ENCODE measurements around the gene ANKH.

The ANKH gene

GRCh38 chr5:14701556-14701955, 170.0 kb downstream of the ANKH start:
- Histone ChIP-seq H3K18ac (ENCODE audit: low read length) (no peak overlapping the region), H4K8ac (ENCODE audit: low read depth, low read length) (no peak overlapping the region), H3K9ac (ENCODE audit: low read length) (no peak overlapping the region), H3K23ac (ENCODE audit: low read length) (no peak overlapping the region), H3K4me2 (ENCODE audit: low read length) (no peak overlapping the region), H4K91ac (ENCODE audit: low read depth, low read length) (no peak overlapping the region), H2BK120ac (ENCODE audit: insufficient read depth, low read length, poor library complexity) (no peak overlapping the region), H3K4me1 (ENCODE audit: control insufficient read depth in 1 of 2, insufficient read depth in 2 of 2, low read length in 2 of 2) (no peaks in the 10 kb centered on the region), H4K12ac (ENCODE audit: low read depth, low read length) (no peak overlapping the region), H2AK5ac (ENCODE audit: low read length) (no peak overlapping the region), H2AFZ (ENCODE audit: insufficient read depth, low read length, poor library complexity) (no peak overlapping the region), H3K27me3 (ENCODE audit: insufficient read depth, low read length) (no peaks in the 10 kb centered on the region), H3K14ac (ENCODE audit: low read length) (no peak overlapping the region), H3K9me3 (ENCODE audit: insufficient read depth, low read depth, low read length) (no peaks in the 10 kb centered on the region), H3K4ac (ENCODE audit: low read depth, low read length) (no peak overlapping the region), H3K79me2 (ENCODE audit: control insufficient read depth, insufficient read depth, low read length, poor library complexity) (no peaks in the 10 kb centered on the region), H3K79me1 (ENCODE audit: low read length) (no peaks in the 10 kb centered on the region), H2BK12ac (ENCODE audit: low read length) (no peak overlapping the region), H3K36me3 (ENCODE audit: control insufficient read depth in 1 of 2, insufficient read depth in 2 of 2, low read length in 2 of 2) (peaks cover 28 to 34% of the 10 kb centered on the region in 2 experiments), H3K27ac (ENCODE audit: low read depth, low read length) (no peak overlapping the region), H2BK5ac (ENCODE audit: low read depth, low read length, poor library complexity) (no peak overlapping the region), H3K4me3 (ENCODE audit: low read depth, low read length) (no peak overlapping the region)
- no peak for DNase-seq
- no CpG with 5 or more reads among the region's 10 CpGs for WGBS (ENCODE audit: extremely low coverage, insufficient coverage, insufficient read length)

- WGBS (ENCODE audit: extremely low coverage, insufficient coverage, insufficient read length), result no CpG with 5 or more reads among the region's 13 CpGs
- no peak overlapping the region for H4K12ac ChIP-seq (ENCODE audit: low read depth, low read length)
These were observed 170.8 kb downstream of the ANKH start for GRCh38 chr5:14700478-14701436.

GRCh38 chr5:14699807-14700400, 171.7 kb downstream of the ANKH start:
- Histone ChIP-seq H2BK5ac (ENCODE audit: low read depth, low read length, poor library complexity) (no peak overlapping the region), H3K14ac (ENCODE audit: low read length) (no peak overlapping the region), H3K4ac (ENCODE audit: low read depth, low read length) (no peak overlapping the region), H3K9ac (ENCODE audit: low read length) (no peak overlapping the region), H3K9me3 (ENCODE audit: insufficient read depth, low read depth, low read length) (no peaks in the 10 kb centered on the region), H3K27ac (ENCODE audit: low read depth, low read length) (no peak overlapping the region), H2BK120ac (ENCODE audit: insufficient read depth, low read length, poor library complexity) (no peak overlapping the region), H2AFZ (ENCODE audit: insufficient read depth, low read length, poor library complexity) (no peak overlapping the region), H3K4me1 (ENCODE audit: control insufficient read depth in 1 of 2, insufficient read depth in 2 of 2, low read length in 2 of 2) (no peaks in the 10 kb centered on the region), H3K36me3 (ENCODE audit: control insufficient read depth in 1 of 2, insufficient read depth in 2 of 2, low read length in 2 of 2) (peaks cover 23 to 28% of the 10 kb centered on the region in 2 experiments), H3K23ac (ENCODE audit: low read length) (no peak overlapping the region), H4K91ac (ENCODE audit: low read depth, low read length) (no peak overlapping the region), H2BK12ac (ENCODE audit: low read length) (no peak overlapping the region), H3K4me2 (ENCODE audit: low read length) (no peak overlapping the region), H4K12ac (ENCODE audit: low read depth, low read length) (no peak overlapping the region), H3K4me3 (ENCODE audit: low read depth, low read length) (no peak overlapping the region), H2AK5ac (ENCODE audit: low read length) (no peak overlapping the region), H4K8ac (ENCODE audit: low read depth, low read length) (no peak overlapping the region), H3K18ac (ENCODE audit: low read length) (no peak overlapping the region), H3K79me2 (ENCODE audit: control insufficient read depth, insufficient read depth, low read length, poor library complexity) (no peaks in the 10 kb centered on the region), H3K27me3 (ENCODE audit: insufficient read depth, low read length) (no peaks in the 10 kb centered on the region), H3K79me1 (ENCODE audit: low read length) (no peaks in the 10 kb centered on the region)
- peak; percentile 55 to 90 for DNase-seq
- no CpG with 5 or more reads among the region's 8 CpGs for whole genome bisulfite sequencing (ENCODE audit: extremely low coverage, insufficient coverage, insufficient read length)

More at GRCh38 chr5:14700478-14701436, 170.8 kb downstream of the ANKH start:
- Histone ChIP-seq H3K4me2 (ENCODE audit: low read length) (no peak overlapping the region), H4K91ac (ENCODE audit: low read depth, low read length) (no peak overlapping the region), H3K79me2 (ENCODE audit: control insufficient read depth, insufficient read depth, low read length, poor library complexity) (no peaks in the 10 kb centered on the region), H2AFZ (ENCODE audit: insufficient read depth, low read length, poor library complexity) (no peak overlapping the region), H3K4ac (ENCODE audit: low read depth, low read length) (no peak overlapping the region), H3K9ac (ENCODE audit: low read length) (no peak overlapping the region), H3K36me3 (ENCODE audit: control insufficient read depth in 1 of 2, insufficient read depth in 2 of 2, low read length in 2 of 2) (peaks cover 27 to 33% of the 10 kb centered on the region in 2 experiments), H3K9me3 (ENCODE audit: insufficient read depth, low read depth, low read length) (no peaks in the 10 kb centered on the region), H2BK12ac (ENCODE audit: low read length) (no peak overlapping the region), H3K23ac (ENCODE audit: low read length) (no peak overlapping the region), H3K79me1 (ENCODE audit: low read length) (no peaks in the 10 kb centered on the region), H3K4me1 (ENCODE audit: control insufficient read depth in 1 of 2, insufficient read depth in 2 of 2, low read length in 2 of 2) (no peaks in the 10 kb centered on the region), H3K14ac (ENCODE audit: low read length) (no peak overlapping the region), H3K27me3 (ENCODE audit: insufficient read depth, low read length) (no peaks in the 10 kb centered on the region), H2BK120ac (ENCODE audit: insufficient read depth, low read length, poor library complexity) (no peak overlapping the region), H3K18ac (ENCODE audit: low read length) (no peak overlapping the region), H3K4me3 (ENCODE audit: low read depth, low read length) (no peak overlapping the region), H4K8ac (ENCODE audit: low read depth, low read length) (no peak overlapping the region), H2AK5ac (ENCODE audit: low read length) (no peak overlapping the region), H3K27ac (ENCODE audit: low read depth, low read length) (no peak overlapping the region), H2BK5ac (ENCODE audit: low read depth, low read length, poor library complexity) (no peak overlapping the region)
- no peak for DNase-seq

GRCh38 chr5:14699159-14699558, 172.4 kb downstream of the ANKH start:
- Histone ChIP-seq H3K23ac (ENCODE audit: low read length) (no peak overlapping the region), H3K9me3 (ENCODE audit: insufficient read depth, low read depth, low read length) (no peaks in the 10 kb centered on the region), H3K18ac (ENCODE audit: low read length) (no peak overlapping the region), H3K4ac (ENCODE audit: low read depth, low read length) (no peak overlapping the region), H3K14ac (ENCODE audit: low read length) (no peak overlapping the region), H3K9ac (ENCODE audit: low read length) (no peak overlapping the region), H2AK5ac (ENCODE audit: low read length) (no peak overlapping the region), H4K8ac (ENCODE audit: low read depth, low read length) (no peak overlapping the region), H3K27me3 (ENCODE audit: insufficient read depth, low read length) (no peaks in the 10 kb centered on the region), H2BK120ac (ENCODE audit: insufficient read depth, low read length, poor library complexity) (no peak overlapping the region), H3K27ac (ENCODE audit: low read depth, low read length) (no peak overlapping the region), H4K12ac (ENCODE audit: low read depth, low read length) (no peak overlapping the region), H2BK5ac (ENCODE audit: low read depth, low read length, poor library complexity) (no peak overlapping the region), H3K4me2 (ENCODE audit: low read length) (no peak overlapping the region), H3K79me1 (ENCODE audit: low read length) (no peaks in the 10 kb centered on the region), H2BK12ac (ENCODE audit: low read length) (no peak overlapping the region), H4K91ac (ENCODE audit: low read depth, low read length) (no peak overlapping the region), H2AFZ (ENCODE audit: insufficient read depth, low read length, poor library complexity) (no peak overlapping the region), H3K79me2 (ENCODE audit: control insufficient read depth, insufficient read depth, low read length, poor library complexity) (no peaks in the 10 kb centered on the region), H3K4me1 (ENCODE audit: control insufficient read depth in 1 of 2, insufficient read depth in 2 of 2, low read length in 2 of 2) (no peaks in the 10 kb centered on the region), H3K36me3 (ENCODE audit: control insufficient read depth in 1 of 2, insufficient read depth in 2 of 2, low read length in 2 of 2) (peaks cover 24 to 29% of the 10 kb centered on the region in 2 experiments), H3K4me3 (ENCODE audit: low read depth, low read length) (no peak overlapping the region)
- WGBS (ENCODE audit: extremely low coverage, insufficient coverage, insufficient read length), result no CpG with 5 or more reads among the region's 2 CpGs
- no peak for DNase-seq
